ENCODE measurements around the gene AIDA.
"Not testable (repeated sequence)": the region's sequence is repeated elsewhere in the genome, so short reads cannot be mapped to it uniquely, and the experiment has no call there.

Gene AIDA

DNA sequence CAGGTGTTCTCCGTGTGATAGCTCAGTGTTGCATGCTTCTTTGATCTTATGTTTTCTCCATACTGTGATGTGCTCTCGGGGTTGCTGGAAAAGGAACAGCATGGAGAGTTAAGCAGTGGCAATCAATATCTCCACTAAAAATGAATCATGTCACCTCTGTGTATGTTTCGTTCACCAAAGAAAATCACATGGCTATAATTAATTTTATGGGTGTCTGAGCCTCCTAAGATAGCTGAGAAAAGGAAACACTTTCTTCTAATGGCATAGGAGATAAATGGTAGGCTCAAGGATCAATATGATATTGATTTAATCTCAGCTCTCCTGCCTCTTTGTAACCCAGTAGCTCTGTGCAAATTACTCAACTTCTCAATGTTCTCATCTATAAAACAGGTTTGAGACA lies 39.0 kb upstream of the AIDA start:
- CTCF ChIA-PET: no interaction called here
- TF ChIP-seq, protein P1, sequence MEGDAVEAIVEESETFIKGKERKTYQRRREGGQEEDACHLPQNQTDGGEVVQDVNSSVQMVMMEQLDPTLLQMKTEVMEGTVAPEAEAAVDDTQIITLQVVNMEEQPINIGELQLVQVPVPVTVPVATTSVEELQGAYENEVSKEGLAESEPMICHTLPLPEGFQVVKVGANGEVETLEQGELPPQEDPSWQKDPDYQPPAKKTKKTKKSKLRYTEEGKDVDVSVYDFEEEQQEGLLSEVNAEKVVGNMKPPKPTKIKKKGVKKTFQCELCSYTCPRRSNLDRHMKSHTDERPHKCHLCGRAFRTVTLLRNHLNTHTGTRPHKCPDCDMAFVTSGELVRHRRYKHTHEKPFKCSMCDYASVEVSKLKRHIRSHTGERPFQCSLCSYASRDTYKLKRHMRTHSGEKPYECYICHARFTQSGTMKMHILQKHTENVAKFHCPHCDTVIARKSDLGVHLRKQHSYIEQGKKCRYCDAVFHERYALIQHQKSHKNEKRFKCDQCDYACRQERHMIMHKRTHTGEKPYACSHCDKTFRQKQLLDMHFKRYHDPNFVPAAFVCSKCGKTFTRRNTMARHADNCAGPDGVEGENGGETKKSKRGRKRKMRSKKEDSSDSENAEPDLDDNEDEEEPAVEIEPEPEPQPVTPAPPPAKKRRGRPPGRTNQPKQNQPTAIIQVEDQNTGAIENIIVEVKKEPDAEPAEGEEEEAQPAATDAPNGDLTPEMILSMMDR (conservative IDR thresholded peaks at IDR 0.05; ENCODE audit: low read depth): no peak
- POLR2A ChIA-PET (ENCODE audit: low non-redundant PET): no interaction called here
- no peak for DNase-seq (ENCODE audit: low spot score)
- H3K27ac ChIP-seq: no peak overlapping the region

DNA sequence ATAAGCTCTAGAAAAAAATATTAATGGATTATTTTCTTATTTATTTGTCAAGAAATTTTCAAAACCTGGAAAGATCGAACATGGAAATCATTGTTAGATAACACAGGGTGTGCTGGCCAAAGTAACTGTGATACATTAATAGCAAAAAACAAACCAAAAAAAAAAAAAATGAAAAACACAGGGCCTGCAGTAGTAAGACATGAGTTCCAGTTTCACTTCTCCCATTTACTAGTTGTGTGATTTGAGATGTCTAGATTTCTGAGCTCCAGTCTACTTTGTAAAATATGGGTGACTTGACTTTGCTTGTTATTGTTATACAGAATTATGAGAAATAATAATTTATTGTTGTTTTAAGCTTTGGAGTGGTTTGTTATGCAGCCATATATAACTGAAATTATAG lies 38.4 kb upstream of the AIDA start:
- DNase-seq (ENCODE audit: low spot score): no peak
- no peak overlapping the region for H3K27ac ChIP-seq
- POLR2A ChIA-PET (ENCODE audit: low non-redundant PET): no interaction called here
- TF ChIP-seq, protein P1 (conservative IDR thresholded peaks at IDR 0.05; ENCODE audit: low read depth): no peak
- CTCF ChIA-PET: interaction anchor here (0.7 kb wide), 1 partner anchor 425 kb away, joined by 3 read pairs; no protein-coding TSS in a partner anchor

DNA sequence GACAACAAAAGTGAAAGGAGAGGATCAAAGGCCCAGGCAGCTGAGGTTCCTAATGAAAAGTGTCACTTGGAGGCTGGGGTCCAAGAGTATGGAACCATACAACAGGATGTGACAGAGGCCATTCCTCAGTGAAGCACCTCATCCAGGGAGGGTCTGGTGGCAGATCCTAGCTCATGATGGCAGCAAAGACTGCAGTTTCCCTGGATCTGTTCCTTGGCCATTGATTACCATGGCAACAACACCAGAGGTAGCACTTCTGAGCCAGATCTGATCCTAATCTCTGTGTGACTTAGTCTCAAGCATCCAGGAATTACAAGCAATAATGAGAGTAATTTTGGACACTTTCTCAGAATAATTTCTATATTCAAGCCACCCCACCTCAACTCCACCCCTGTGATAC lies 37.6 kb upstream of the AIDA start:
- ChIA-PET POLR2A (ENCODE audit: low non-redundant PET) (no interaction called here), CTCF (interaction anchor here (0.7 to 0.8 kb wide), 2 partner anchors 333 to 426 kb away, joined by 3 read pairs; no protein-coding TSS in a partner anchor)
- TF ChIP-seq, protein P1 (conservative IDR thresholded peaks at IDR 0.05; ENCODE audit: low read depth): no peak
- DNase-seq (ENCODE audit: low spot score): no peak
- no peak overlapping the region for H3K27ac ChIP-seq

DNA sequence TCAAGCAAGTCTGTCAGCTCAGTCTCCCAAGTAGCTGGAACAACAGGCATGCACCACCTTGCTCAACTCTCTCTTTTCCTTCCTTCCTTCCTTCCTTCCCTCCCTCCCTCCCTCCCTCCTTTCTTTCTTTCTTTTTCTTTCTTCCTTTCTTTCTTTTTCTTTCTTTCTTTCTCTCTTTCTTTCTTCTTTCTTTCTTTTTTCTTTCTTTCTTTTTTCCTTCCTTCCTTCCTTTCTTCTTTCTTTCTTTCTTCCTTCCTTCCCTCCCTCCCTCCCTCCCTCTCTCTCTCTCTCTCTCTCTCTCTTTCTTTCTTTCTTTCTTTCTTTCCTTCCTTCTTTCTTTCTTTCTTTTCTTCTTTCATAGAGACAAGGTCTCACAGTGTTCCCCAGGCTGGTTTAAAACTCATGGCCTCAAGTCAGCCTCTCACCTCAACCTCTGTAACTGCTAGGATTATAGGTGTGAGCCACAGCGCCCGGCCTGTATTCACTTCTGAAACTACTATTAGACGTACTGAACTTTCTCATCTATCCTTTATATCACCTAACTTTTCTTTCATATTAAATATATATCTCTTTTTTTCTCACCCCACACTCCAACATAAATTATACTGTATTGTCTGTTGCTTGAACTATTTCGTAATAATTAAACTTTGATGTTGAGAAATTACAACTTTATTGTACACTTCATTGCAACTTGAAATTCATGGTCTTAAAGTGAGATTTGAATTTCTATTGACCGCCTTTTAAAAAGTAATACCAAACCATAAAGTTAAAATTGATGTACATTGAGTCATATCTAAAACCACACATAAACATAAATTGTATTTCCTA lies 29.6 kb upstream of the AIDA start:
- POLR2A ChIA-PET (ENCODE audit: low non-redundant PET); H3K27ac ChIP-seq; DNase-seq (ENCODE audit: low spot score): not testable (repeated sequence)
- CTCF ChIA-PET: interaction anchor here (0.6 to 0.7 kb wide), 2 partner anchors 143 to 292 kb away, joined by 4 to 5 read pairs; no protein-coding TSS in a partner anchor

DNA sequence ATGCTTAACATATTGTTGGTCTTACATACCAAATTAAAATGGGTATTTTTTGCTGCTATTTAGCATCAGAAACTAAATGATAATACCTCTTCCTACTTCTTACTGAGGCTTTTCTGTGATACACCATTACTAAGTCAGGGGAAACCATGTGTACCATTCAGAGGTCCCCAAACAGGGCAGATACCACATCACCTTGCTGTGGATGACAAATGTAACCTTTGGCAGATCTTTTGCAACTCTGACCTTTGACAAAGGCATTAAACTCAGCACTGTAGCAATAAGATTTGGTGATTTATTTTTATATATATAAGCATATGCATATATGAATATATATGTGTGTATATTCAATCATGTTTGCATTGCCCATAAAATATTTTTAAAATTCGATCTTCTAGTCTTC lies 27.6 kb upstream of the AIDA start:
- no peak for DNase-seq (ENCODE audit: low spot score)
- POLR2A ChIA-PET (ENCODE audit: low non-redundant PET): no interaction called here
- TF ChIP-seq, protein P1 (conservative IDR thresholded peaks at IDR 0.05; ENCODE audit: low read depth): no peak
- no peak overlapping the region for H3K27ac ChIP-seq
- CTCF ChIA-PET: interaction anchor here (0.5 to 1.3 kb wide), 4 partner anchors 24 to 342 kb away, joined by 3 to 4 read pairs (median 3); no protein-coding TSS in a partner anchor

DNA sequence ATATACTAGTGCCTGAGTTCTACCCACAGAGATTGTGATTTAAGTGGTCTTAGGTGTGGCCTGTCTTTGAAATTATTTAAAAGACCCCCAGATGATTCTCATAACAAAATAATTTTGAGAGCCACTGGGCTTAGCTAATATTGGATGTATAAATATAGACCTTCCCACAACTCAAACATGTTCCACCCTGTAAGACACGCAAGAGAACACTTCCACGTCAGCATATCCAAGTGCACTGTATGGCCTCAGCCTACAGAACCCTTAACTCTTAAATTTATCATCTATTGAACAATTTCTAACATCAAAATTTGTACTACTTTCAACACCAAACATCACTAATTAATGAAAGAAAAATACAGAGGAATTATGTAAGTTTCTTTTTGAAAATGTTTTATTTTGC lies 27.2 kb upstream of the AIDA start:
- CTCF ChIA-PET: interaction anchor here (0.5 to 1.3 kb wide), 2 partner anchors 146 to 343 kb away, joined by 4 read pairs; no protein-coding TSS in a partner anchor
- POLR2A ChIA-PET (ENCODE audit: low non-redundant PET): no interaction called here
- H3K27ac ChIP-seq: no peak overlapping the region
- TF ChIP-seq, protein P1 (conservative IDR thresholded peaks at IDR 0.05; ENCODE audit: low read depth): no peak
- no peak for DNase-seq (ENCODE audit: low spot score)

DNA sequence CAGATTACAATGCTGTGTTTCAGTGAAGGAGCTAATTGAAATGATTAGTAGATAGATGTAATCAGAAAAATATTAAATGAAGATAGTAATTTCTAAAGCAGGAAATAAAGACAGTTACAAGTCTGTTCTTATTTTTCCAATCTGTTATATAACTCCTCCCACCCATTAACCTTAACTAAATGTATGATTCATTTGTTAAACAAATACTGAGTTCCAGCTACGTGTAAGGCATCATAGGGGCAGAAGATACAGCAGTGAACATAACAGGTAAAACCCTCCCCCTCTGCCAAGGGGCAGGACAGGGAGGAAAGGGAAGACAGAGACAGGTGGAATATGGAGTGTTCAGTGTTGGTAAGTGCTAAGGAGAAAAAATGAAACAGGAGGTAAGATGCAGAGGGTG lies 24.7 kb upstream of the AIDA start, which contains the start of gene FAM177B:
TSS of gene FAM177B (plus strand) at position 231 of the 400 bp plus-strand sequence. CDS start 9,344 bp downstream, outside the sequence.
- TF ChIP-seq, protein P1 (conservative IDR thresholded peaks at IDR 0.05; ENCODE audit: low read depth): no peak
- ChIA-PET POLR2A (ENCODE audit: low non-redundant PET) (no interaction called here), CTCF (interaction anchor here (0.5 to 0.7 kb wide), 2 partner anchors 17 to 260 kb away, joined by 3 read pairs; no protein-coding TSS in a partner anchor)
- H3K27ac ChIP-seq: no peak within 1 kb of the TSS; the same call in 1 of the 2 replicates
- peak; percentile 15 for DNase-seq (ENCODE audit: low spot score)

All from RWPE1 (cell line).